KBM-7 (cell line): ENCODE data around the gene SSTR5.
"Not testable (repeated sequence)": the region's sequence is repeated elsewhere in the genome, so short reads cannot be mapped to it uniquely, and the experiment has no call there.

Experiments
- DNase-seq: peaks from one replicate; pipeline ENCODE4 v3.0.0-alpha.2; 2015
- in situ Hi-C: fragments of 300-500 bp; cut with MboI; formaldehyde crosslinking; loops from 2 replicates; pipeline ENCODE4 v1.14.3; 2020; ENCODE audit warnings: low sequenced_read_pairs, low pct_unique_long_range_greater_than_20kb, mixed read lengths

Gene SSTR5

DNA sequence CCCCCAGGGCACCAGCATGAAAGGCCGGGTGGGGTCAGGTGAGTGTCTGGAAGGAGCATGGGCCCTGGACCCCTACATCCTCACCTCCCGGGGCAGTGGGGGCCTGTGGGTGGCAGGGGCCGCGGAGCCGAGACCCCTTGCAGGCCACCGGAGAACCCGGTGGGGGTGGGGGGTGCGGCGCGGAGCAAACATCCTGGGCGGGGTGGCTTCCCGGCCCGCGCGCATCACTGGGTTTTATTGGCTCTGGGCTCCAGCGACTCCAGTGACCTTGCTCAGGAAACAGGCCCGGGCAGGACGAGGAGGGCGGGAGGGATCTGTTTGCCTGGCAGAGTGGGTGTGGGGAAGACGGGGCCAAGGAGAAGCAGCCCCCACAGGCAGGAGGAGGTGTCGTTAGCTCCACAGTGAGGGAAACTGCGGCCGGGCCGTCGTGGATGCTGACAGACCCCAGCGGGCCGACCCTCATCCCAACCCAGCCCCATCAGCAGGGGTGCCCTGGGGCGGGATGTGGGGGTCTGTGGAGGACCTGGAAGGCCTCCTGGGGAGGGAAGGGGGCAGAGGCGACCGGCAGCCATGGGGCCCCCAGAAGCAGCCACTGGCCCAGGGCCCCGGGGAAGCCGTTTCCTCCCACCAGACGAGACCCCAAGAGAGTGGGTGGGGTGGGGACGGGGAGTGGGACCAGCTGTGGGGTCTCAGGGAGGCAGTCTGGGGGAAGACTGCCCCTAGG, 10.6 kb downstream of the SSTR5 start:
- DNase-seq = no peak
- in situ Hi-C loops = no loop called here

DNA sequence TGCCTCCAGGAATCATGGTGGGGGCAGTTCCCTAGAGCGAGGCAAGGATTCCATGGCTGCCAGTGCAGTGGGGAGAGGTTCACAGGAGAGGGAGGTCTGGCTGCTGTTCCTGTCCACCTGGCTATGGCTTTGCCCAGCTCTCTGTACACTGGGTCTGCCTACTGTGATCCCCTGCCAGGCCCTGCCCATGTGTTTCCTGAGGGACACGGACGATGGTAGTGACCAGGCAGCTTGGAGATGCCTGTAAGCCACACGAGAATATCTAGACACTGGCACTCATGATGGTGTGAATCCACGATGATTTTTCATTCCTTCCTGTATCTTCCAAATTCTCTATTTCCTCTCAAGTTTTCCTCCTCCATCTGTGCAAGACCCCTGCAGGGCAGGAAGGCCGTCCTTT, 12.4 kb downstream of the SSTR5 start:
- in situ Hi-C loops = no loop called here

DNA sequence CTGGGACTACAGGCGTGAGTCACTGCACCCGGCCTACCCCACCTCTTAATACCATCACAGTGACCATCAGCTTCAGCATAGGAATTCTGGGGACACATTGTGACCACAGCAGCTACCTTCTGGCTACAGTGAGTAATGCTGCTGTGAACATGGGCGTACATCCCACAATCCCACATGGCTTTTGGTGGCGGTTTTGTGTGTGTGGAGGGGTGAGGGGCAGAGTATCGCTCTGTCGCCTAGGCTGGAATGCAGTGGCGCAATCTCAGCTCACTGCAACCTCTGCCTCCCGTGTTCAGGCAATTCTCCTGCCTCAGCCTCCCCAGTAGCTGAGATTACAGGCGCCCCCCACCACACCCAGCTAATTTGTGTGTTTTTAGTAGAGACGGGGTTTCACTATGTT, 13.9 kb downstream of the SSTR5 start:
- in situ Hi-C loops, DNase-seq: not testable (repeated sequence)

More for the DNA sequence above, 12.4 kb downstream of the SSTR5 start:
- no peak for DNase-seq

DNA sequence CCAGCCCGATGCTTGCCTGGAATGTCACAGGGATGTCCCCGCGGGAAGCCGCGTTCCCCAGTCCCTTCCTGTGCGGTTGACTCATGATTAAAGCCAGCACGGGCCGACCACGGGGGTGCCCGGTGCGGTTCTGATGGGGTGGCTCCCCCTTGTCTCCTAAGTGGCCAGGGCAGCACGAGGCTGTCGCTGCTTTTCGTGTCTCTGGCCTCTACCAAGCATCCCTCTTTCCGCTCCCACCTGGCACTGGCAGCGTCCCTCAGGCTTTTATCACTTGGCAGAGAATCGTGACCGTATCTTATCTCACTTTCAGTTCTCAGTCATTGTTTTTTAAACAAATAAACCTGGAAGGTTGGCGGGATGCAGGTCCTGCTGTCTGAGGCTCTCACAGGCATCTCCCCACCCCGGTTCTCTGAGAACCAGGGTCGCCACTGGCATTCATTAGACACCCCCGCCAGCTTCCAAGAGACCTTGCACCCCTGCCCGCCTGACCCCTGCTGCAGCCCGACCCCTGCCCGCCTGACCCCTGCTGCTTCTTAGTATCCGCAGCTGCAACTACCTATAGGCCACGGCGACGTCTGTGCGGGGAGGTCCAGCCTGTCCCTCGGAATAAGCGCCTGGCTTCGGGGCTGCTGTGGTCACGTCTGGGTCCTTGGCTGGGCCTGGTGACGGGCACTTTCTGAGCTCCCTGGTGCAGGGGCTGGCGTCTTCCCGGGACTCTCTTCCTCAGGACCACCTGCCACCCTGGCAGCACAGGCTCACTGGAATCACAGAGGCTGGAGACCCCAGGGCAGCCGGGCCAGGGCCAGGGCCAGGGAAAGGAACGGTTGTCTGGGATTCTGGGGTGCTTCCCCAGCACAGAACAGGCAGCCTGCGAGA, 16.0 kb downstream of the SSTR5 start:
- DNase-seq = no peak
- in situ Hi-C loops = no loop called here

DNA sequence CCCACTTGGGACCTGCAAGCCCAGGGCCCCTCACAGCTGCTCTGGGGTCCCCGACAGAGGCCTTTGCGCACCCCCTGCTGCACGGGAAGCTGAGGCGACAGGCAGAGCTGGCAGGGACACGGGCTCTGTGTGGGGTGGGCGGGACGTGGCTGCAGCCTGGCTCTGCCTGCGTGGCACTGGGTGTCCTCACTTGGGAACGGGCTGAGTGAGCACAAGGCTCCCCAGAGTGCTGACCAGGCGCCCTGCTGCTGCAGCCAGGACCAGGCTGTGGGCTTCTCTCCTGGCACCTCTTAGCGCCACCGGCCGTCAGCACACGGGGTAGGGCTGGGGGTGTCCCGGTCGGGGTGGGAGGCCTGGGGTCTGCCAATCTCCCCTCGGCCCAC, 16.9 kb downstream of the SSTR5 start:
- DNase-seq = no peak
- in situ Hi-C loops = no loop called here

DNA sequence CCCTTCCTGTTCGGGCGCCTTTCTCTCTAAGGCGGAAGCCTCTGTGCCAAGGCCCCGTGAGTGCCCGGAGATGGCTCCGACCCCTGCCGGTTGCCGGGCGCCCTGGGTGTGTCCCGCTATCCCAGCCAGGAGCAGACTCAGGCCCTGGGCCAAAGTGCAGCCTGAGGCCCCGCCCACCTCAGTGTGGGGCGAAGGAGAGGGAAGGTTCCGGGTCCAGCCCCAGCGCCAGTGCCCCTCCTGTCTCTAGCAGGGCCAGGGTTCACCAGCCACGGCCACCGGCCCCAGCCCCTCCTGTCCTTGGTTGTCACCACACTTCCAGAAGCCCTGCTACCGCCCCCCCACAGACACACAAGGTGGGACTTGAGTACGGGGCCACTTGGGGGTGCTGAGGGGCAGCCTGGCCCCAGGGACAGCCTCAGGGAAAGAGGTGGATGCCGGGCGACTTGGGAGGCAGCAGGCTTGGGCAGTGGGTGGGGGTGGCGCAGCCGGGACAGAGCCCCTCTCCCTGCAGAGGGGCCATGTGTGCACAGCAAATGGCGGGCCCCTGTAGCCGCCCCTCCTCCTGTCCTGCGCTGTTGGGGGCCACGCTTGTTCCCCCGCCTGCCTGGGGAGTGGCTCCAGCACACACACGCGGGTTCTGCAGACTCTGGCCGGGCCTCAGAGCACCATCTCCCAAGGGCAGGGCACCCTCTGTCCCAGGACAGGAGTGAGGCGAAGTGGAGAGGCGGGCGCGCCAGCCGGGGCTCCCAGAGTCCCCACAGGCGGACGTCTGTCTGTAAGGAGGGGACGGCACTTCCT, 17.5 kb downstream of the SSTR5 start:
- in situ Hi-C loops = no loop called here
- DNase-seq = no peak

DNA sequence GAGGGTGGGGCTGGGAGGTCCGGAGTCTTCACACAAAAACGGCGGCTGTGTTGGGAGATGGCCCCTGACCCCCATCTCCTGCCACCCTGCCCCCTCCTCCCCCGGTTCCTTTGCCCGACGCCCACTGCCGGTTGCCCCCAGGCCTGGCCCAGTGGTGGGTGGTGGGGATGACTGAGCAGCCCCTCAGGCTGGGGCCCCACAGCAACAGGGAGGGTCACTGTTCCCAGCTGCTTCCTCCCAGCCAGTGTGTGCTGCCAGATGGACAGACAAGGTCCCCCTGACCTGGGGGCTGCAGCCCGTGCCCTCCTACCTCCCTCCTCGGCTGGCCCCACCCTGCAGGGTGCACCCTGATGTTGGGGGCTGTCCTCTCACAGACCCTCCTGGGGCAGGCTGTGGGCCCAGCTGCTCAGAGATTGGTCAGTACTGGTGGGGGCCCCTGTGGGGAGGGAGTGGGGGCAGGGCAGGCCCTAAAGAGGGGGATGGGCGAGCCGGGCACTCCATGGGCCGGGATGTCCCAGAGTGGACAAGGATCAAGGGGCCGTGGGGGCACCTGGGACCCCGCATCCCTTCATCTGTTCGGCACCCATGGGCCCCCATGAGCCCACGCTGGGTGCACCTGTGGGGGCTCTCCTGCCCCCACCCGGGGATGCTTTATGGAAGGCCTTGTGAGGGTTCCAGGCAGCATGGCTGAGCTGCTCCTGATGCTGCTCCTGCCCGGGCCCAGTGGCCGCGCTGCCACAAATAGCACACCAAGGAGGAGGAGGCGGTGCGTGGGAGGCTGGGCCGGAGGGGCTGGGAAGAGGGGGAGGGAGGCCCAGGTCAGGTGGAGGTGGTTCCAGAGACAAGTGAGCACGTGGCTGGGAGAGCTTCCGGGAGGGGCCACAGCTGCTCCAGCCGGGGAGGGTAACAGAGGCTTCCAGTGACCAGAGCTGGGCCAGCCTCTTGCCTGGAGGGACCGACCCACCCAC, 18.4 kb downstream of the SSTR5 start:
- DNase-seq = no peak
- in situ Hi-C loops = no loop called here

DNA sequence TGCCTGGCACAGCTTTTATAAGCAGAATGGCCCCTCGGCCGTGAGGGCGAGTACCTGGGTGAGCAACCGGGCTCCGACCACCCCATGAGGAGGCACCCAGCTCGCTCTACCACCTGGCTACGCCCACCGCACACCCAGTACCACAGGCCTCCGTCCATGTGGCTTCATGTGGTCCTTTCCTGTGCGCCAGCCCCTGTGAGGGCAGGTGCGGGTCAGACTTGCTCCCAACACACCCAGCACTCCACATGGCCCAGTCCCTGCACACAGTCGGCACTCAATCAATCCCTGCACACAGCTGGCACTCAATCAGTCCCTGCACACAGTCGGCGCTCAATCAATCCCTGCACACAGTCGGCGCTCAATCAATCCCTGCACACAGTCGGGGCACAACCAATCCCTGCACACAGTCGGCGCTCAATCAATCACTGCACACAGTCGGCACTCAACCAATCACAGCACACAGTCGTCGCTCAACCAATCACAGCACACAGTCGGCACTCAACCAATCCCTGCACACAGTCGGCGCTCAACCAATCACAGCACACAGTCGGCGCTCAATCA, 19.5 kb downstream of the SSTR5 start:
- DNase-seq = no peak
- in situ Hi-C loops = no loop called here

DNA sequence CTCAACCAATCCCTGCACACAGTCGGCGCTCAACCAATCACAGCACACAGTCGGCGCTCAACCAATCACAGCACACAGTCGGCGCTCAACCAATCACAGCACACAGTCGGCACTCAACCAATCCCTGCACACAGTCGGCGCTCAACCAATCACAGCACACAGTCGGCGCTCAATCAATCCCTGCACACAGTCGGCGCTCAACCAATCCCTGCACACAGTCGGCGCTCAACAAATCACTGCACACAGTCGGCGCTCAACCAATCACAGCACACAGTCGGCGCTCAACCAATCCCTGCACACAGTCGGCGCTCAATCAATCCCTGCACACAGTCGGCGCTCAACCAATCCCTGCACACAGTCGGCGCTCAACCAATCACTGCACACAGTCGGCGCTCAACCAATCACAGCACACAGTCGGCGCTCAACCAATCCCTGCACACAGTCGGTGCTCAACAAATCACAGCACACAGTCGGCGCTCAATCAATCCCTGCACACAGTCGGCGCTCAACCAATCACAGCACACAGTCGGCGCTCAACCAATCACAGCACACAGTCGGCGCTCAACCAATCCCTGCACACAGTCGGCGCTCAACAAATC, 20.2 kb downstream of the SSTR5 start:
- DNase-seq, in situ Hi-C loops: not testable (repeated sequence)

DNA sequence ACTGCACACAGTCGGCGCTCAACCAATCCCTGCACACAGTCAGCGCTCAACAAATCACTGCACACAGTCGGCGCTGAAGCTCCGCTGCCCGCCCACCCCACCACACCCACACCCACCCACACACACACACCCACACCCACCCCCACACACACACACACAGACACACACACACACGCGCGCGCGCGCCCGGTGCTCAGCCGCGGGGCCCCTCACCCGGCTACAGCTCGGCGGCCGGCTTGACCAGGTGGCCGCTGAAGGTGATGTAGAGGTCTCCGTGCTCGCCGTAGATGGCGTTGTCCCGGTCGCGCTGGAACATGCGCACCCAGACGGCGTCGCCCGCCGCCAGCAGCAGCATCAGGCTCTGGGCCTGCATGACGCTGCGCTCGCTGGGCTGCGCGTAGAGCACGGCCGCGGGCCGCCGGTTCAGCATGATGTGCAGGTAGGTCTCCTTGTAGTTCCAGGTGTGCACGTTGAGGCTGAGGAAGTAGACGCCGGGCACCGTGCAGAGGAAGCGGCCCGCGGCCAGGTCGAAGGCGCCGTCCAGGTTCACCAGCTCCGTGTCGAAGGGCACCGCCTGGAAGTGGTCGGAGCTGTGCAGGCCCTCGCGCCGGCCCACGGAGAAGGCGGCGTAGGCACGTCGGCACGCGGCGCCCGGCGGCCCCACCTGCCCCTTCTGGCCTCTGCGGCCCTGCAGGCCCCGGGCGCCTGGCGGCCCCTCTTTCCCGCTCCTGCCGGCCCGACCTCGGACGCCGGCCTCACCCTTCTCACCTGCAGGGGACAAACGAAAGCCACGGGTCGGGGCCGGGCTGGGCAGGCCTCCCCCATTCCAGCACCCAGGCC, 21.0 kb downstream of the SSTR5 start:
- in situ Hi-C loops = no loop called here
- peak; percentile 37 for DNase-seq

DNA sequence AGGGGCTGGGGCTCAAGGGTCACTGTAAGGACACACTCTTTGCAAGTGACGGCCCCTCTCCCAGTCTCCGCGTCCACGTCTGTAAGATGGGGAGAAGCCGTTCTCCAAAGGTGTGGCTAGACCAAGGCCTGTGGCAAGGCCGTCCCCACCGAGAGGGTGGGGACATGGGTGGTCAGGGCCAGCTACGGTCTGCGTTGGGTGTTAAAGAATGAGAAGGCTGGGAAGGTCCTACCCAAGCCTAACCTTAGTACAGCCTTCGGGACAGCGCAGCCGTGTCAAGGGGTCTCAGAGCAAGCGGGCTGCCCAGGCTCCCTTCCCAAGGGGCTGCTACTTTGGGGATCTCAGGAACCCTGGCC, 21.6 kb downstream of the SSTR5 start:
- in situ Hi-C loops = no loop called here
- no peak for DNase-seq

DNA sequence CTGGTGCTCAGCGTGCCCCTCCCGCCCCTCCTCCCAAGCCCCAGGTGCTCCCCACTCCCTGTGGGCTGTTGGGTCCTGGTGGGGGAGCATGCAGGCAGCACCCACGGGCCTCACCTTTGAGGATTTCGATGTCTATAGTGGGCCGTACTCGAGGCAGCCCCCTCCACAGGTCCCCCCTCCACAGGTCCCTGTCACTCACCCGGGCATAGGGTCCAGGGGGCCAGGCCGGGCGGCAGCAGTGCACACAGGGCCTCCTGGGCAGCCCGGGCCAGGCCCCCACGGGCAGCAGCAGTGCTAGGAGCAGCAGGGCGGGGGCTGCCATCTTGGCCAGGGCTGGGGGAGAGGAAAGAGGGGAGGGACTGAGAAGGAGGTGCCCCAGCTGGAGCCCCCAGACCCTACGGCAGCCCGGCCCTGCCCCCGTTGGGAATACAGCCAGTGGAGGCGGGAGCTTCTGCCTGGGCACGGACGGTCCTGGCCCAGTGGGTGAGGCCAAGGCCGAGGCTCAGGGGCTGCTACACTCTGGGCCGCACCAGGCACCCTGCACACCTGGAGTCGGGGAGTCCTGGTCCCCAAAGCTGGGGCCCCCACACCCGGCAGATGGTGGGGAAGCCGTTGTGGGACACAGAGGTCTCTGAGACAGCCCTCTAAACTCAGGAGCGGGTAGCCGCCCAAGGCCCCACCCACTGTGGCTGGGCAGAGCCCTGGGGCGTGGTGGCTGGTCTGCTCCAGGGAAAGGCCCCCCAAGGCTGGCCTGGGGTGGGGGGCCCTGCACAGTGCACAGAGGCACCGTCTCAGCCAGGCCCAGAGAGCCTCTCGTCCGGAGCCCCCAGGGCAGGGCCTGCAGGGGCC, 22.3 kb downstream of the SSTR5 start:
- in situ Hi-C loops = no loop called here
- DNase-seq = no peak

DNA sequence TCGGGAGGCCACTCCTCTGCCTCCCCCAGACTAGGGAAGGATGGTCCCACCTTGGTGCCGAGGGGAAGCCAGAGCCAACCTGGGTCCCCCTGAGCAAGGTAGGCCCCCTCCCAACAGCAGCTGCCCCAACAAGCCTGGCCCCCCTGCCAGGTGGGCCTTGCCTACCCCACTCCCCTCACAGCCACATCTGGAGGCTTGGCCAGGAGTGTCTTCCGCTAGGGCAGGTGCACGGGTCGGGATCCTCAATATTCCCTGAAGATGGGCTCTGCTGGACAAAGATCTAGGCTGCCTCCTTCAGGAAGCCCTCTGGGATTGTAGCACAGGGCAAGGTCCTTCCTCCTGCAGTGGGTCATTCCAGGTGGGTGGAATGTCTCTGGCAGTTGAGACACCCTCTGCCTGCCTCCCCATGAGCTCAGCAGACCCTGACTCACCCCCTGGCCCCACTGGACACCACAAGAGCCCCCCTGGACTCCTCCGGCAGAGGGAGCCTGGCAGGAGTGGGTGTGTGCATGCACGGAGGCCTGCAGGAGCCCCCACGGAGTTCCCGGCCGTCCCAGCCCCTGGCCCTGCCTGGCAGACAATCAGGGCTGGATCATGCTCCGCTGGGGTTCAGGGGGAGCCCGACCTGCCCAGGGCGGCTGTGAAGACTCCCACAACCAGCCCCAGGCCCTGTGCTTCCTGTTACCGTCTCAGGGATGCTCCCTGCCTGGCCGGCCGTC, 23.1 kb downstream of the SSTR5 start:
- in situ Hi-C loops = no loop called here
- DNase-seq = no peak

DNA sequence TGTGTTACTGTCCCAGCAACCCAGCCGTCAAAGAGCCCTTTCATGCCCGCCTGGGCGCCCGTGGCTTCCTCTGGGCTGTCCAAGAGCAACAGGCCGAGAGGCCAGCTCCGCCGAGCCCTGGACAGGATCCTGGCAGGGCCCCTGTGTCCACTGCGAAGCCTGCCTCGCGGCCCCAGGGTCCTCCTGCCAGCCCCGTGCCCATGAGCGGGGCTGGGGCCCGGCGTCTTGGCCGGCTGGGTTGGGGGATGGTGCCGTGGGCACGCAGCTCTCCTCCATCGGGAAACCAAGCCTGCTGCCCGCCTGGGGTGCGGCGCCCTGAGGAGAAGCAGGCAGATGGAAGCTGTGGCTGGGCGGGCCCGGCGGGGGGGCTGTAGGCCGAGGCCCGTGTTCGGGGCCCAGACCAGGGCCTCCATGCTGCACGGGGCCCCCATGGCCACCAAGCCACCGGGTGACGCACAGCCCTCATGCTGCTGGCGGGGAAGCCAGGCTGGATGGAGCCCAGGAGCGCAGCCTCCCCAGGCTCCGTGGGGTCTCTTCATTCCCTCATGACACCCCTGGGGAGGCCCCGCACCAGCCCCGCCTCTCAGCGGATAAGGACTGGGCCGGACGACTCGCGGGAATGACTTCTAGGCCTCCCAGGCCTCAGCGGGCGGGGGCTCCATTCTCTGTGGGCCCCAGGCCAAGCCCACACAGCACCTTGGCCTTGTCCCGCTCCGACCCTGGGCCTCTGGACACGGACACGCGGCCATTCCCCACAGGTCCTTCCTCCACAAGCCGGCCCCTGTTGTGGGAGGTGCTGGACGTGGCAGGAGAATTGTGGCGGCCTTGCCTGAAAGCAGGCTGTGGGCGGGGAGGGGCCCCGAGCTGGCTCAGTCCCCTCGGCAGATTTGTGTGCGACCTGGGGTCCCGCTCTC, 23.9 kb downstream of the SSTR5 start, which contains the start of gene C1QTNF8:
Gene C1QTNF8 (minus strand): TSS at position 76 of the 914 bp plus-strand sequence. CDS start 1,322 bp downstream, outside the sequence.
- no peak for DNase-seq
- in situ Hi-C loops = no loop called here

DNA sequence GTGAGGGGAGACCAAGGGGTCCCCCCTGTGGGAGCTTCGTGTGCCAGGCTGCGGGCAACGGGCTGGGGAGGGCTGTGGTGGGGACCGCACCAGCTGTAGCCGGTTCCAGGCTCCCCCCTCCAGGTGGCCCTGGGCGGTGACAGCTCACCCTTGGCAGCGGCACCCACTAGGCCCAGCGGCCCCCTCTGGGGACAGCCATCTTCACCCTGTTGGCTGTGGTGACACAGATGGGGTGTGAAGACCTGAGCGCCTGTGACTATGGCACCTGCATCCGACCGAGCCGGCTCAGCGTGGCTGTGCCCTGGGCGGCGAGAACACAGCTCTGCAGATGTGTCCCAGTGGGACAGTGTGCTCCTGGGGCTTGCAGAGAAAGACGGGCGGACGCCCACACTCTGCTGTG, 24.6 kb downstream of the SSTR5 start:
- DNase-seq = no peak
- in situ Hi-C loops = no loop called here
